ENCODE results near the gene CEP76.

The CEP76 gene

DNA sequence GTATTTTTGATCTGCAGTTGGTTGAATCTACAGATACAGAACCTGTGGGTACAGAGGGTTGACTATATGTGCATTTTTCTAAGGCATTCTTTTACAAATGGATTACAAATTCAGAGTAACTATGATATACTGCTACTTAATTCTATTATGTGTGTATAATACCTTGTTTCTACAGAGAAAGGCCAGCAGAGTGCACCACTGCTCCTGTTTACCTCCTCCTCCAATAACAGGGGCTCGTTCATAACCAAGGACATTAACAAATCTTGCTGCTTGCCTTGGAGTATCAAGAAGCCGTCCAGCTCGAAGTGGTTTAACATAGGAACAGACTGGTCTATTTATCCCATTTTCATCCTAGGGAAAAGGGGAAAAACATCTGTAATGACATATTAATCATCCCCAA is 16.4 kb downstream of the CEP76 start:
- no peak overlapping the region for H3K4me3 ChIP-seq (ENCODE audit: low read depth, low read length)
- DNase-seq (ENCODE audit: low read depth): no peak
- TF ChIP-seq, protein P1, sequence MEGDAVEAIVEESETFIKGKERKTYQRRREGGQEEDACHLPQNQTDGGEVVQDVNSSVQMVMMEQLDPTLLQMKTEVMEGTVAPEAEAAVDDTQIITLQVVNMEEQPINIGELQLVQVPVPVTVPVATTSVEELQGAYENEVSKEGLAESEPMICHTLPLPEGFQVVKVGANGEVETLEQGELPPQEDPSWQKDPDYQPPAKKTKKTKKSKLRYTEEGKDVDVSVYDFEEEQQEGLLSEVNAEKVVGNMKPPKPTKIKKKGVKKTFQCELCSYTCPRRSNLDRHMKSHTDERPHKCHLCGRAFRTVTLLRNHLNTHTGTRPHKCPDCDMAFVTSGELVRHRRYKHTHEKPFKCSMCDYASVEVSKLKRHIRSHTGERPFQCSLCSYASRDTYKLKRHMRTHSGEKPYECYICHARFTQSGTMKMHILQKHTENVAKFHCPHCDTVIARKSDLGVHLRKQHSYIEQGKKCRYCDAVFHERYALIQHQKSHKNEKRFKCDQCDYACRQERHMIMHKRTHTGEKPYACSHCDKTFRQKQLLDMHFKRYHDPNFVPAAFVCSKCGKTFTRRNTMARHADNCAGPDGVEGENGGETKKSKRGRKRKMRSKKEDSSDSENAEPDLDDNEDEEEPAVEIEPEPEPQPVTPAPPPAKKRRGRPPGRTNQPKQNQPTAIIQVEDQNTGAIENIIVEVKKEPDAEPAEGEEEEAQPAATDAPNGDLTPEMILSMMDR (IDR thresholded peaks at IDR 0.05; ENCODE audit: low read depth, low read length, missing control alignments): no peak

DNA sequence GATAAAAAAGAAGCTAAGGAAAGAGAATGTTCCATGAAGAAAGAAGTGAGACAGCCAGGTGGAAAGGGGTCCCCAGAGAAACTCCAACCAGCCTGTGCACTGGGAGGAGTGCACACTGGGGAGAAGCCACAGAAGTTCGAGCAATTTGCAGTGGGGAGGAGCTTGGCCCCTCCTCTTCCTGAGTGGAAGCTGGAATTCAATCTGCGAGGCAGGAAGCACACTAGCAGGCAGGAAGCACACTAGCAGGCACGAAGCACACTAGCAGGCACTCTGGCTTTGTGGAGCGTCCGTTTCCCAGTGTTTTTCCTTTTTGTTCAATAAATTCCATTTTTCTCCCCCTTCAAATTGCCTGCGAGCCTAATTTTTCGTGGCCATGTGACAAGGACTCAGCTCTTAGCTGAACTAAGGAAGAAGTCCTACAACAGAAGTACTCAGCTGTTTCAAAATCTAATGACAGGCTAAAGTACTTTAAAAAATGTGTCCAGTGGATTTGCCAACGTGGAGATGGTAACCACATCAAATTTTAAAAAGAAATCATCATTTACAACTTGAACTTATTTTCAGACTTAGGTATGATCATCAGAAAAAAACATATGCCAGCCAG is 23.2 kb downstream of the CEP76 start:
- TF ChIP-seq, protein P1 (IDR thresholded peaks at IDR 0.05; ENCODE audit: low read depth, low read length, missing control alignments): no peak
- H3K4me3 ChIP-seq (ENCODE audit: low read depth, low read length): no peak overlapping the region

DNA sequence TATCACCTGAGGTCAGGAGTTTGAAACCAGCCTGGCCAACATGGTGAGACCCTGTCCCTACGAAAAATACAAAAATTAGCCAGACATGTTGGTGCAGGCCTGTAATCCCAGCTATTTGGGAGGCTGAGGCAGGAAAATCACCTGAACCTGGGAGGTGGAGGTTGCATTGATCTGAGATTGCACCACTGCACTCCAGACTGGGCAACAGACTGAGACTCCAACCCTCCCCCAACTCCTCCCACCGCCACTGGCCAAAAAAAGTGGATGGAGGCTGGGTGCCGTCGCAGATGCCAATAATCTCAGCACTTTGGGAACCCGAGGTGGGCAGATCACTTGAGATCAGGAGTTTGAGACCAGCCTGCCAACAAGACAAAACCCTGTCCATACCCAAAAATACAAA is 34.5 kb downstream of the CEP76 start:
- no peak overlapping the region for H3K4me3 ChIP-seq (ENCODE audit: low read depth, low read length)
- TF ChIP-seq, protein P1 (IDR thresholded peaks at IDR 0.05; ENCODE audit: low read depth, low read length, missing control alignments): no peak
- no peak for DNase-seq (ENCODE audit: low read depth)

More for the DNA sequence above, 23.2 kb downstream of the CEP76 start:
- no peak for DNase-seq (ENCODE audit: low read depth)

DNA sequence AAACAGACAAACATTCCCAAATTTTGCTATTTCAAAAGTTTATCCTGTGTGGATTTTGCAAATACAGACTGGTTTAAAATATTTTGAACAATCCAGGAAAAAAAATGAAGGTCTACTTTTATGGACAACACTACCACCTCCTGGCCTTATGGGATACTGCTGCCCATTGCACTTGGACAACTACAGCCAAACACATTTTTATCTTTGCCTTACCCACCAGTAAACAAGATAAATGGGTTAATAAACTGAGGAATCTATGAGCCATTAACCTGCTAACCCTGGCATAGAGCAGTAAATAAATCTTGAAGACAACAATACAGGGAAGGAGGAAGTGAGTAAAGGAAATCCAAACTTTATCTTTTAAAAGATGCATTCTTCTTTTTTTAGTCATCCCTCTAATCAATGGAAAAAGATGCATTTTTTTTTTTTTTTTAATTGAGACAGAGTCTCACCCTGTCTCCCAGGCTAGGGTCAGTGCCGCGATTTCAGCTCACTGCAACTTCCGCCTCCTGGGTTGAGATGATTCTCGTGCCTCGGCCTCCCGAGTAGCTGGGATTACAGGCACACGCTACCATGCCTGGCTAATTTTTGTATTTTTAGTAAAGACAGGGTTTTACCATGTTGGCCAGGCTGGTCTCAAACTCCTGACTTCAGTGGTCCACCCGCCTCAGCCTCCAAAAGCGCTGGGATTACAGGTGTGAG is 42.5 kb downstream of the CEP76 start:
- TF ChIP-seq, protein P1 (IDR thresholded peaks at IDR 0.05; ENCODE audit: low read depth, low read length, missing control alignments): peak; percentile 75
- H3K4me3 ChIP-seq (ENCODE audit: low read depth, low read length): no peak overlapping the region

DNA sequence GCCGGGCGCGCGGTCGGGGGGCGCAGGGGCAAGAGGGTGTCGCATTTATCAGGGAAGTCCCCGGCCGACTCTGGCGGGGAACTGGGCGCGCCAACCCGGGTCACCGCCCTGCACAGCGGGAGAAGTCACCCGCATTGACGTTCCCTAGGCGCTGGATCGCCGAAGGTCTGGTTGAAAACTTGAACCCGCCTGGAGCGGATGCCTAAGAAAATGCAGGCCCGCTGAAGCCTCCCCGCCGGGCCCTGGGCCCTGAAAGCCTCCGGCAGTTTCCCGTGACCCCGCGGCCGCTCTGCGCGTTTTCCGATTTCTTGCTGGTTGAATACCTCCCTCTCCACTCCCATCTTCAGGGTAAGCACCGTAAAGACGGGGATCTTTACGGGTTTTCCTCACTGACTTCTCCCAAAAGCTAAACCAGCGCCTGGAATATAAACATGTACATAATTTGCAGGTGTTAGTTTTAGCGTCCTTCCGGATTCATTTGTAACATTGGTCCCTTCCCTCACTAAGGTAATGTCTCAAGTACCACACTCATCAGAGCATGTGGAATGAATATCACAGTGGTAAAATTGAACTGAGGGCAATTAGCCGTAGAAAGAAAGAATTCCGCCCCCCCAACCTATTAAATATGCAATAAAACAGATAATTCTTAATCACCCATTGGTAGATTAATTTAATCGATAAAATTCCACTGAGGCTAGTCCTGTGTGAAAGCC is 43.9 kb downstream of the CEP76 start:
- TF ChIP-seq, protein P1 (IDR thresholded peaks at IDR 0.05; ENCODE audit: low read depth, low read length, missing control alignments): no peak
- no peak for DNase-seq (ENCODE audit: low read depth)
- H3K4me3 ChIP-seq (ENCODE audit: low read depth, low read length): peak overlapping the region; percentile 53

More for the DNA sequence above, 42.5 kb downstream of the CEP76 start:
- DNase-seq (ENCODE audit: low read depth): peak; percentile 16

DNA sequence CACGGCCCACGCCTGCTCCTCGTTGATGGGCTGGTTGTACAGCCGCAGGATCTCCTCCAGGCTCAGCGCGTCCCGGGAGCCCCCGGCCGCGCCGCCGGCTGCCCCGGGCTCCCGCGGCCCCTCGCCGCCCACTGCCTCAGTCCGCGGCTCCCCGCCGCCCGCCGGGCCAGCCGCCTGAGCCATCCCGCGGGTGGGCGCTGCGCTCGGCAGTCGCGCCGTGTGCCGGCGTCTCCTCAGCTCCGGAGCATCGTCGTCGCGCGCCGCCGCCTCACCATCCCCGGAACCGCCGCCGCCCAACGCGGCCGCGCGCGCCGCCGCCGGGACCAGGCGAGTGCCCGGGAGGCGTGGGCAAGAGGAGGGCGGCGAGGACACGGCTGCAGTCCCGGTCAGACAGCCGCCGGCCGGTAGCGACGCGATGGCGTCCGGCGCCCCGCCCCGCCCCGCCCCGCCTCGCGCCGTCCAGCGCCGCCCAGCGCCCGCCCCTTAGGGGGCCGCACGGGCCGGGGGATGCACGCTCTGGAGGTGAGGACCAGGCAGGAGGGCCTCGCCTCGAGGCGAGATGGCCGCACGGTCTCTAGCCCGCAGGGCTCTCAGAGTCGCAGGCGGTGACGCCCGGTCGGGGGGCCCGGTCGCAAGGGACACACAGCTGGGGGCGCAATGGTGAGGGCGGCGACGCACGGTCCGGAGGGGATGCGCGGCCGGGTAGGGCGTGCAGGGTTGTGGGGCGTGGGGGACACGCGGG is 44.7 kb downstream of the CEP76 start, which contains the start of gene SPIRE1:
Gene SPIRE1, minus strand, starts transcription at position 424 of the 742 bp plus-strand sequence. Its CDS starts 241 bp downstream, at position 183.
- peak within 1 kb of the TSS; percentile 53 for H3K4me3 ChIP-seq (ENCODE audit: low read depth, low read length)
- DNase-seq (ENCODE audit: low read depth): no peak
- TF ChIP-seq, protein P1 (IDR thresholded peaks at IDR 0.05; ENCODE audit: low read depth, low read length, missing control alignments): no peak
